IMR-90 (cell line): Measurements from ENCODE around the gene LIMS1. TPM values are rescaled to one million over a fixed set of nuclear protein-coding genes. Genes with fewer than 3 reads are reported as not detected.

ENCODE experiments used
- ATAC-seq: fragments of 200-7000 bp; cut with Tn5 transposase; 2 replicates; pipeline ENCODE4 v1.9.1; 2020; ENCODE audit warnings: low read depth, mild to moderate bottlenecking, moderate library complexity
- BruUV-seq: library from RNA; stranded (reverse); fragments of 400-500 nt; replicated peaks from 2 replicates; lab custom pipeline; 2021; lab: Mats Ljungman, UMichigan
- CTCF ChIA-PET: fragments of 300-600 bp; formaldehyde crosslinking; extraction: SDS; loops from one replicate; lab custom pipeline; 2021; ENCODE audit warnings: antibody characterized with exemption; lab: Yijun Ruan, JAX
- POLR2A ChIA-PET: fragments of 300-600 bp; sonication (Branson Sonifier 250); formaldehyde crosslinking; loops from one replicate; lab custom pipeline; 2022; ENCODE audit warnings: antibody characterized with exemption; ENCODE audit not compliant: unreplicated experiment; lab: Charles Lee
- DNase-seq: peaks from one replicate; pipeline ENCODE4 v3.0.0; 2013
- H2AFZ ChIP-seq: replicated peaks from 2 replicates; pipeline ENCODE3; 2013; ENCODE audit warnings: low read length, mild to moderate bottlenecking; ENCODE audit not compliant: poor library complexity
- H2AK5ac ChIP-seq: 2 replicates; pipeline ENCODE4 v1.6.1; 2013; ENCODE audit warnings: low read depth, low read length, inconsistent platforms
- H2AK9ac ChIP-seq: replicated peaks from 2 replicates; pipeline ENCODE3; 2013; ENCODE audit warnings: mild to moderate bottlenecking, low read depth, low read length, moderate library complexity; ENCODE audit not compliant: poor library complexity
- H2BK120ac ChIP-seq: 2 replicates; pipeline ENCODE4 v1.6.1; 2013; ENCODE audit warnings: low read depth, low read length, inconsistent platforms
- H2BK15ac ChIP-seq: 3 replicates; pipeline ENCODE4 v1.6.1; 2013; ENCODE audit warnings: low read depth, low read length, inconsistent platforms
- H2BK20ac ChIP-seq: 2 replicates; pipeline ENCODE4 v1.6.1; 2013; ENCODE audit warnings: low read depth, mild to moderate bottlenecking, inconsistent platforms, low read length, moderate library complexity
- H2BK5ac ChIP-seq: 2 replicates; pipeline ENCODE4 v1.6.1; 2013; ENCODE audit warnings: mild to moderate bottlenecking, low read depth, low read length, inconsistent platforms; ENCODE audit not compliant: poor library complexity, severe bottlenecking
- H3K14ac ChIP-seq: replicated peaks from 2 replicates; pipeline ENCODE4 v1.6.1; 2013; ENCODE audit warnings: low read depth, low read length, inconsistent platforms
- H3K18ac ChIP-seq: 2 replicates; pipeline ENCODE4 v1.6.1; 2013; ENCODE audit warnings: low read depth, low read length, control low read depth
- H3K23ac ChIP-seq: 2 replicates; pipeline ENCODE4 v1.6.1; 2013; ENCODE audit warnings: low read depth, low read length, inconsistent platforms
- H3K27ac ChIP-seq: 2 replicates; pipeline ENCODE4 v1.5.1; 2013; ENCODE audit warnings: mild to moderate bottlenecking, control low read depth, low read length; ENCODE audit not compliant: insufficient read depth
- H3K27me3 ChIP-seq: 2 replicates; pipeline ENCODE4 v1.6.1; 2013; ENCODE audit warnings: low read length; ENCODE audit not compliant: control insufficient read depth, insufficient read depth
- H3K36me3 ChIP-seq: 2 replicates; pipeline ENCODE4 v1.6.1; 2013; ENCODE audit warnings: low read length, mixed read lengths; ENCODE audit not compliant: control insufficient read depth, insufficient read depth
- H3K4ac ChIP-seq: 2 replicates; pipeline ENCODE4 v1.6.1; 2013; ENCODE audit warnings: low read depth, low read length, inconsistent platforms
- H3K4me1 ChIP-seq: 2 replicates; pipeline ENCODE4 v1.6.1; 2013; ENCODE audit warnings: low read length, mixed read lengths; ENCODE audit not compliant: control insufficient read depth, insufficient read depth
- H3K4me2 ChIP-seq: 2 replicates; pipeline ENCODE4 v1.6.1; 2013; ENCODE audit warnings: low read depth, mild to moderate bottlenecking, control low read depth, low read length, moderate library complexity
- H3K4me3 ChIP-seq: 2 replicates; pipeline ENCODE4 v1.5.1; 2013; ENCODE audit warnings: low read depth, mild to moderate bottlenecking, control low read depth, low read length, moderate library complexity; ENCODE audit not compliant: insufficient read depth
- H3K56ac ChIP-seq: 2 replicates; pipeline ENCODE4 v1.6.1; 2013; ENCODE audit warnings: low read length, inconsistent platforms; ENCODE audit not compliant: insufficient read depth; ENCODE audit errors: extremely low read depth
- H3K79me1 ChIP-seq, 2 experiments: 2 replicates each; pipeline ENCODE4 v1.6.1; 2013; ENCODE audit warnings: low read length in 2 of 2, inconsistent platforms in 1 of 2, low read depth in 1 of 2
- H3K9ac ChIP-seq: 2 replicates; pipeline ENCODE4 v1.6.1; 2013; ENCODE audit warnings: low read depth, low read length, control low read depth
- H3K9me1 ChIP-seq: 2 replicates; pipeline ENCODE4 v1.6.1; 2013; ENCODE audit warnings: low read length, inconsistent platforms; ENCODE audit not compliant: insufficient read depth
- H3K9me3 ChIP-seq: 2 replicates; pipeline ENCODE4 v1.6.1; 2013; ENCODE audit warnings: low read length; ENCODE audit not compliant: control insufficient read depth, insufficient read depth
- H4K20me1 ChIP-seq: 2 replicates; pipeline ENCODE4 v1.6.1; 2013; ENCODE audit warnings: low read length, inconsistent platforms; ENCODE audit not compliant: insufficient read depth
- H4K5ac ChIP-seq: 2 replicates; pipeline ENCODE4 v1.6.1; 2013; ENCODE audit warnings: mild to moderate bottlenecking, low read depth, low read length, control low read depth
- H4K8ac ChIP-seq, 2 experiments: 2 replicates each; pipeline ENCODE4 v1.6.1; 2013; ENCODE audit warnings: low read depth in 2 of 2, low read length in 2 of 2, control low read depth in 1 of 2, inconsistent platforms in 1 of 2
- H4K91ac ChIP-seq: 2 replicates; pipeline ENCODE4 v1.6.1; 2013; ENCODE audit warnings: low read depth, low read length, inconsistent platforms; ENCODE audit not compliant: insufficient read depth
- FOS ChIP-seq: fragments of 150-350 bp; IDR thresholded peaks from 2 replicates; pipeline ENCODE4 v1.6.1; 2016; ENCODE audit warnings: low read depth, low read length
- USF2 ChIP-seq: fragments of 150-350 bp; IDR thresholded peaks from 2 replicates; pipeline ENCODE4 v1.6.1; 2017; ENCODE audit warnings: mild to moderate bottlenecking, antibody characterized with exemption, low read length, low read depth
- WGBS, 2 experiments: methylation state at CpG; one replicate each; pipeline versions ENCODE4 v1.1.5 to v1.1.7; 2013; ENCODE audit warnings: missing lambda C conversion rate in 2 of 2; ENCODE audit not compliant: insufficient read length in 1 of 2; ENCODE audit errors: extremely low coverage in 2 of 2; 5-methylcytosine and 5-hydroxymethylcytosine counted together
- dilution Hi-C: fragments of 300-500 bp; cut with HindIII; formaldehyde crosslinking; loops from one replicate; pipeline ENCODE4 v1.14.3; 2018; ENCODE audit warnings: low sequenced_read_pairs; ENCODE audit not compliant: unreplicated experiment
- in situ Hi-C: fragments of 300-500 bp; cut with MboI; formaldehyde crosslinking; loops from 3 replicates; pipeline ENCODE4 v1.14.3; 2019; ENCODE audit warnings: low sequenced_read_pairs, inconsistent platforms, mixed read lengths
- intact Hi-C: fragments of 100-400 bp; cut with micrococcal nuclease; formaldehyde crosslinking; loops from 2 replicates; pipeline ENCODE4 v1.10.0; 2022
- polyA plus RNA-seq, 3 experiments: library from polyadenylated mRNA; depleted of rRNA; stranded (reverse); fragments of >200 nt; gene quantifications; 2 replicates each; pipeline ENCODE4 v1.2.3, GENCODE V29; 2012; ENCODE audit warnings: low replicate concordance in 1 of 3
- total RNA-seq: library from RNA; depleted of rRNA; stranded (reverse); fragments of >200 nt; gene quantifications from 2 replicates; pipeline ENCODE4 v1.2.3, GENCODE V29; 2012

Gene LIMS1
- total and polyA plus RNA-seq, 2 of the 4 experiments (the other 2 are of a cell fraction): 59.1 to 131 TPM

- no peak for TF ChIP-seq FOS
- no peak for TF ChIP-seq USF2
- ATAC-seq (no peak; the same call in 1 of the 2 replicates), DNase-seq (no peak)
- Histone ChIP-seq H3K23ac (no peak overlapping the region), H4K20me1 (peaks cover 44% of the 10 kb centered on the region), H3K36me3 (no peaks in the 10 kb centered on the region), H4K91ac (peak overlapping the region; percentile 28), H2AK5ac (no peak overlapping the region; the same call in 1 of the 2 replicates), H3K27me3 (no peaks in the 10 kb centered on the region), H3K4me2 (peak overlapping the region; percentile 21; the same call in 1 of the 2 replicates), H3K9me1 (peaks cover 42% of the 10 kb centered on the region), H4K5ac (no peak overlapping the region), H3K79me1 (peaks cover 29 to 79% of the 10 kb centered on the region in 2 experiments), H2AFZ (peak overlapping the region; percentile 60), H3K56ac (no peak overlapping the region), H2BK20ac (peak overlapping the region; percentile 40; the same call in 1 of the 2 replicates), H3K27ac (peak overlapping the region; percentile 18; the same call in 1 of the 2 replicates), H3K9ac (0 out of 2 replicates have a peak overlapping the region, but pooled peaks have one; percentile 3), H3K4ac (peak overlapping the region; percentile 54), H3K14ac (no peak overlapping the region), H2BK120ac (peak overlapping the region; percentile 48), H2BK15ac (no peak overlapping the region), H2AK9ac (peak overlapping the region; percentile 10), H4K8ac (peak overlapping the region in 1 of 2 experiments; percentile 7; a peak in 1 of 4 replicates), H2BK5ac (peak overlapping the region; percentile 5), H3K4me3 (no peak overlapping the region), H3K4me1 (peaks cover 31% of the 10 kb centered on the region), H3K18ac (no peak overlapping the region), H3K9me3 (no peaks in the 10 kb centered on the region)
- POLR2A ChIA-PET: no interaction called here
- in situ Hi-C loops: no loop called here
- dilution Hi-C loops: no loop called here
- CTCF ChIA-PET: interaction anchor here (0.6 to 2.2 kb wide), 23 partner anchors 9 to 278 kb away, joined by 3 to 18 read pairs (median 4); no protein-coding TSS in a partner anchor
- no CpG with 5 or more reads among the region's 13 CpGs for WGBS, 2 experiments
- intact Hi-C loops: loop anchor here (1.0 kb wide), 3 partner anchors 11 to 285 kb away; no protein-coding TSS in a partner anchor
- BruUV-seq: no TSS peak
Measured at GRCh38 chr2:108635630-108636354, 101.5 kb downstream of the LIMS1 start.
